AG04449 (cell line): ENCODE measurements around the gene CPNE6.

ENCODE experiments used
- CTCF ChIA-PET: fragments of 350-600 bp; formaldehyde crosslinking; extraction: SDS; loops from one replicate; lab custom pipeline; 2021; ENCODE audit warnings: antibody characterized with exemption; lab: Yijun Ruan, JAX
- POLR2A ChIA-PET: fragments of 400-600, 350-600 bp; formaldehyde crosslinking; extraction: SDS; loops from one replicate; lab custom pipeline; 2020; ENCODE audit warnings: antibody characterized with exemption, inconsistent platforms; lab: Yijun Ruan, JAX
- DNase-seq: peaks from one replicate; pipeline ENCODE4 v3.0.0-alpha.2; 2010; ENCODE audit warnings: low read depth, low spot score
- H3K4me3 ChIP-seq: 2 replicates; pipeline ENCODE4 v1.5.1; 2011; ENCODE audit warnings: low read depth, mild to moderate bottlenecking, control low read depth, low read length
- TF ChIP-seq, protein P1 (sequence below): IDR thresholded peaks from one replicate; pipeline ENCODE4 v1.5.1; 2011; ENCODE audit warnings: mild to moderate bottlenecking, moderate library complexity, low read length, control low read depth, inconsistent platforms; ENCODE audit not compliant: insufficient read depth; ENCODE audit errors: missing control alignments

The CPNE6 gene

DNA sequence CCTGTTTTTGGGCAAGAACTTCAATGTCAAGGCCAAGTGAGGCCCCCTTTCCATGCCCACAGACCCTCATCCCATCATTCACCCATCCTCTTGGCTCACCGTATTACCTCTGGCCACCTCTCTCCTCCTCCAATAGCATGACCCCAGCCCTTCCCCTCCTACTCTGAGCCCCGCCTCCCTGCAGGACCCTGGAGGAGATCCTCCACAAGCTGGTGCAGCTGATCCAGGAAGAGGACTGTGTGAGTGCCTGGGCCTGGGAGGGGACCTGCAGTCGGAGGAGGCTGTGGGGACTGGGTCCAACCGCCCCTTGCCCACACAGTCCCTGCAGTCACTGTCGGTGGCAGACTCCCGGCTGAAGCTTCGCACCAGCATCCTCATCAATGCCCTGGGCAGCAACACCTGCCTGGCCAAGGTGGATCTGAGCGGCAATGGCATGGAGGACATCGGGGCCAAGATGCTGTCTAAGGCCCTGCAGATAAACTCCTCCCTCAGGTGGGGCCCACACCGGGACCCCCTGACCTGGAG, 12.3 kb upstream of the CPNE6 start:
- CTCF ChIA-PET: interaction anchor here (0.6 to 14.5 kb wide), 32 partner anchors 9 to 272 kb away, joined by 3 to 536 read pairs (median 5); partner anchors contain the start of genes CHMP4A, CIDEB, CPNE6 and DCAF11
- POLR2A ChIA-PET: interaction anchor here (1.2 to 1.8 kb wide), 4 partner anchors 31 to 55 kb away, joined by 7 to 20 read pairs (median 12); partner anchors contain the start of genes DCAF11, NRL and PCK2
- TF ChIP-seq, protein P1, sequence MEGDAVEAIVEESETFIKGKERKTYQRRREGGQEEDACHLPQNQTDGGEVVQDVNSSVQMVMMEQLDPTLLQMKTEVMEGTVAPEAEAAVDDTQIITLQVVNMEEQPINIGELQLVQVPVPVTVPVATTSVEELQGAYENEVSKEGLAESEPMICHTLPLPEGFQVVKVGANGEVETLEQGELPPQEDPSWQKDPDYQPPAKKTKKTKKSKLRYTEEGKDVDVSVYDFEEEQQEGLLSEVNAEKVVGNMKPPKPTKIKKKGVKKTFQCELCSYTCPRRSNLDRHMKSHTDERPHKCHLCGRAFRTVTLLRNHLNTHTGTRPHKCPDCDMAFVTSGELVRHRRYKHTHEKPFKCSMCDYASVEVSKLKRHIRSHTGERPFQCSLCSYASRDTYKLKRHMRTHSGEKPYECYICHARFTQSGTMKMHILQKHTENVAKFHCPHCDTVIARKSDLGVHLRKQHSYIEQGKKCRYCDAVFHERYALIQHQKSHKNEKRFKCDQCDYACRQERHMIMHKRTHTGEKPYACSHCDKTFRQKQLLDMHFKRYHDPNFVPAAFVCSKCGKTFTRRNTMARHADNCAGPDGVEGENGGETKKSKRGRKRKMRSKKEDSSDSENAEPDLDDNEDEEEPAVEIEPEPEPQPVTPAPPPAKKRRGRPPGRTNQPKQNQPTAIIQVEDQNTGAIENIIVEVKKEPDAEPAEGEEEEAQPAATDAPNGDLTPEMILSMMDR: no peak
- no peak overlapping the region for H3K4me3 ChIP-seq
- no peak for DNase-seq

DNA sequence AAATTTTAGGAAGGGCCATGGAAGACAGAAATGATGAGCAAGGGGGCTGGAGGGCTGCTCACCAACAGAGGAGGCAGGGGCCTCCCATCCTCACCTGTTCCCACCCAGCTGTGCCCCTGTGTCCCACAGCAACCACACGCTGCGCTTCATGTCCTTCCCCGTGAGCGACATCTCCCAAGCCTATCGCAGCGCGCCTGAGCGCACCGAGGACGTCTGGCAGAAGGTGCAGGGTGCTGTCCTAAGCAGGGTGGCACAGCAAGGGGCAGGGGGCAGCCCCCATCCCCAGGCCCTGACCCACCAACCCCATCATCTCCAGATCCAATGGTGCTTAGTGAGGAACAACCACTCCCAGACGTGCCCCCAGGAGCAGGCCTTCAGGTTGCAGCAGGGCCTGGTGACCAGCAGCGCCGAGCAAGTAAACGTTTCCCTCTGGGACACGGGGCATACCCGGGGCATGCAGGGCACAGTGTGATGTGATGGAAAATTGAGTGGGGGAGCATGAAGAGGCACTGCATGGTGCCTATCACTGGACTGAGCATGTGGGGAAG, 11.4 kb upstream of the CPNE6 start:
- ChIA-PET CTCF (interaction anchor here (1.1 to 14.5 kb wide), 8 partner anchors 8 to 102 kb away, joined by 4 to 536 read pairs (median 21); partner anchors contain the start of genes CARMIL3, CPNE6, DCAF11 and IRF9), POLR2A (interaction anchor here (0.6 kb wide), 1 partner anchor 30 kb away, joined by 3 read pairs; no protein-coding TSS in a partner anchor)
- TF ChIP-seq, protein P1: no peak
- H3K4me3 ChIP-seq: no peak overlapping the region
- DNase-seq: no peak

DNA sequence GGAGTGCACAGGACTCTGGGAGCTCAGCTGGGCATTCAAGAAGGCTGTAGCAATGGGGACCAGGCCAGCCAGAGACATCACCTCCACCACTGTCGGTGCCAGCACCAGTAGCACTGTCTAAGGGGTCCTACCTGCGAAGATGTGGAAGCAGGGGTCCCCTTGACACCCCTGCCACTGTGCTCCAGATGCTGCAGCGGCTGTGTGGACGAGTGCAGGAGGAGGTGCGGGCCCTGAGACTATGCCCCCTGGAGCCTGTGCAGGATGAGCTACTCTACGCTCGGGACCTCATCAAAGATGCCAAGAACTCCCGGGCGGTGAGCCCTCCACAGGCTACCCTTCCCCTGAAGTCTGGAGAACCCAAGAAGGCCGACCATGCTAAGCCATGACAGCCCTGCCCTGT, 10.9 kb upstream of the CPNE6 start:
- TF ChIP-seq, protein P1: no peak
- DNase-seq: no peak
- no peak overlapping the region for H3K4me3 ChIP-seq
- ChIA-PET POLR2A (interaction anchor here (0.6 kb wide), 1 partner anchor 29 kb away, joined by 3 read pairs; no protein-coding TSS in a partner anchor), CTCF (interaction anchor here (0.9 to 14.5 kb wide), 11 partner anchors 9 to 247 kb away, joined by 3 to 536 read pairs (median 7); partner anchors contain the start of genes CARMIL3, CIDEB, CPNE6 and DCAF11)

DNA sequence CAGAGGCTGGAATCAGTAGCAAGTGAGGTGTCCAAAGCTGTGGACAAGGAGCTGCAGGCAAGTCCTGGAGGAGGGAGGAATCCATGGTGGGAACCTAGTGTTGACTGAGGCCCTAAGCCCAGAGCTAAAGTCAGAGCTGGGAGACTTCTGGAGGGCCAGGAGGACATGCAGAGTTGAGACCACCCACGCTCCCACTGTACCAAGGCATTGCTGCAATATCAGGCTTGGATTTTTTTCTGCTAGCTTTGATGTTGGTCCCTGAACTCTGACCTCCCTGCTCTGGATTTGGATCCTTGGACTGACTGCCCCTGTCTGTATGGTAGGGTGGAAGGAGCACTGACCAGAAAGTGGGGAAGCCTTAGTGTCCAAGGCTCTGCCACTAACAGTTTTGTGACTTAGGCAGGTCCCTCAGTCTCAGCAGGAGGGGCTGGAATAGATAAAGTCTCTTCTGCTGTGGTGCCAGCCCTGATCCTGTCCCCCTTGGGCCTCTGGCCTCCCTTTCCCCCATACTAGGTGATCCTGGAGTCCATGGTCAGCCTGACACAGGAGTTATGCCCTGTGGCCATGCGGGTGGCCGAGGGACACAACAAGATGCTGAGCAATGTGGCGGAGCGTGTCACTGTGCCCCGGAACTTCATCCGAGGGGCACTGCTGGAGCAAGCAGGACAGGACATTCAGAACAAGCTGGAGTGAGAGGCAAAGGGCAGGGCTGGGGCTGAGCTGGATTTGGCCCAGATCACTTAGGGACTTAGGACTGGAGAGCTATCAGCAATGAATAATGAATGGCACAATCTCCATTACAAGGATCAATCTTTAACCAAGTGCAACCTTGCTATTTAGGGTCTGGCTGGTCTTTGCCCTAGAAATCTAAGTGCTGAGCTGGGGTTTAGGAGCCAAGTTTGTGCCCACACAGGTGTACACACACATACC, 10.1 kb upstream of the CPNE6 start:
- ChIA-PET POLR2A (no interaction called here), CTCF (interaction anchor here (0.8 to 14.5 kb wide), 15 partner anchors 9 to 246 kb away, joined by 3 to 536 read pairs (median 5); partner anchors contain the start of genes CARMIL3, CIDEB, CPNE6 and DCAF11)
- TF ChIP-seq, protein P1: no peak
- no peak for DNase-seq
- no peak overlapping the region for H3K4me3 ChIP-seq

DNA sequence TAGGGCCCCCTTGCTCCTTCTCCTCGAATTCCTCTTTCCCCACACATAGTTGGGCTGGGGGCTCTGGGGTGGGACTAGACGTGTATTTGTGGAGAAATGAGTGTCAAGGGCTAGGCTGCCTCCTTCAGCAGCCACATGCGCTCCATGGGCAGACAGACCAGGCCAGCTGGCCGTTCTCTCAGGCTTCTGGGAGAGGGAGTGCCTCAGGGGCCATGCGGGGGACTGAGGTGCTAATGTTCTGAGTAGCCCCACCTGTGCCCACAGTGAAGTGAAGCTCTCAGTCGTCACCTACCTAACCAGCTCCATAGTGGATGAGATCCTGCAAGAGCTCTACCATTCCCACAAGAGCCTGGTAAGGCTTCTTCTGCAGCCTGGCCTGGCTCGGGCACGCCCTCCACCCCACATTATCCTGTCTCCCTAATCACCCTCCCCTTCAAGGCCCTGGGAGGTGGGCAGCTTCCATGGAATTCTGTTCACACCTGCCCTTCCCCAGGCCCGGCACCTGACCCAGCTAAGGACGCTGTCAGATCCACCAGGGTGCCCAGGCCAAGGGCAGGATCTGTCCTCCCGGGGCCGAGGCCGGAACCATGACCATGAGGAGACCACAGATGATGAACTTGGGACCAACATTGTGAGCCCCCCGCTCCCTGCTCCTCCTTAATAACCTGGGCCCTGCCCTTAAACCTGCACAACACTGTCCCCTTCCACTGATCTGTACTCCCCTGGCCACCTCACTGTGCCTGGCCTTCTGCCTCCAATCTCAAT, 9.0 kb upstream of the CPNE6 start:
- no peak overlapping the region for H3K4me3 ChIP-seq
- TF ChIP-seq, protein P1: no peak
- ChIA-PET CTCF (interaction anchor here (0.8 to 14.5 kb wide), 8 partner anchors 10 to 245 kb away, joined by 3 to 536 read pairs (median 12); partner anchors contain the start of genes CIDEB and PCK2), POLR2A (no interaction called here)
- no peak for DNase-seq
